ENCODE measurements around the gene B4GALT6.

Gene B4GALT6

GRCh38 chr18:31633392-31634330 is 50.7 kb downstream of the B4GALT6 start:
- no peak for DNase-seq

GRCh38 chr18:31632356-31632755 is 52.0 kb downstream of the B4GALT6 start:
- DNase-seq: no peak

- DNase-seq: no peak
Measured at GRCh38 chr18:31631526-31631925, 52.9 kb downstream of the B4GALT6 start.

GRCh38 chr18:31630549-31630948 is 53.8 kb downstream of the B4GALT6 start:
- DNase-seq: no peak

- DNase-seq: no peak
Measured at GRCh38 chr18:31626409-31626808, 58.0 kb downstream of the B4GALT6 start.

GRCh38 chr18:31624892-31625640 is 59.3 kb downstream of the B4GALT6 start:
- DNase-seq: no peak

- no peak for DNase-seq
Measured at GRCh38 chr18:31619291-31619690, 65.1 kb downstream of the B4GALT6 start.

GRCh38 chr18:31618801-31619200 is 65.6 kb downstream of the B4GALT6 start:
- DNase-seq: no peak

GRCh38 chr18:31617031-31617717 is 67.2 kb downstream of the B4GALT6 start:
- no peak for DNase-seq

GRCh38 chr18:31616586-31616985 is 67.8 kb downstream of the B4GALT6 start:
- no peak for DNase-seq

GRCh38 chr18:31614044-31614443 is 70.3 kb downstream of the B4GALT6 start:
- no peak for DNase-seq

GRCh38 chr18:31612124-31612523 is 72.3 kb downstream of the B4GALT6 start:
- no peak for DNase-seq

GRCh38 chr18:31611511-31611910 is 72.9 kb downstream of the B4GALT6 start:
- no peak for DNase-seq

GRCh38 chr18:31610286-31611205 is 73.8 kb downstream of the B4GALT6 start:
- peak in 1 of 58 donors; percentile 18 for DNase-seq

GRCh38 chr18:31609886-31610285 is 74.5 kb downstream of the B4GALT6 start:
- no peak for DNase-seq

GRCh38 chr18:31607384-31607783 is 77.0 kb downstream of the B4GALT6 start:
- DNase-seq: no peak

- DNase-seq: no peak
Measured at GRCh38 chr18:31606265-31606664, 78.1 kb downstream of the B4GALT6 start.

- no peak for DNase-seq
Measured at GRCh38 chr18:31603315-31603714, 81.1 kb downstream of the B4GALT6 start.

GRCh38 chr18:31598021-31598805 is 86.2 kb downstream of the B4GALT6 start:
- no peak for DNase-seq

All from anterior cingulate cortex (tissue), 58 donors.